Fibroblast of the aortic adventitia (primary cell): Measurements from ENCODE around the gene KCNIP1. TPM values are rescaled to one million over a fixed set of nuclear protein-coding genes. Genes with fewer than 3 reads are reported as not detected.

ENCODE experiments used
- DNase-seq: peaks from one replicate; pipeline ENCODE4 v3.0.0-alpha.2; 2010; ENCODE audit warnings: low read depth
- H3K4me3 ChIP-seq: 2 replicates; pipeline ENCODE4 v1.5.1; 2011; ENCODE audit warnings: low read depth, mild to moderate bottlenecking, control low read depth, low read length, moderate library complexity
- CTCF ChIP-seq: IDR thresholded peaks from 2 replicates; pipeline ENCODE4 v1.5.1; 2011; ENCODE audit warnings: mild to moderate bottlenecking, low read length, control low read depth, inconsistent platforms; ENCODE audit not compliant: insufficient read depth
- total RNA-seq: library from RNA; depleted of rRNA; stranded (reverse); fragments of >200 nt; gene quantifications from 2 replicates; pipeline ENCODE4 v1.2.3, GENCODE V29; 2012; ENCODE audit warnings: low replicate concordance

Gene KCNIP1
- total RNA-seq, 1 donor: not detected

DNA sequence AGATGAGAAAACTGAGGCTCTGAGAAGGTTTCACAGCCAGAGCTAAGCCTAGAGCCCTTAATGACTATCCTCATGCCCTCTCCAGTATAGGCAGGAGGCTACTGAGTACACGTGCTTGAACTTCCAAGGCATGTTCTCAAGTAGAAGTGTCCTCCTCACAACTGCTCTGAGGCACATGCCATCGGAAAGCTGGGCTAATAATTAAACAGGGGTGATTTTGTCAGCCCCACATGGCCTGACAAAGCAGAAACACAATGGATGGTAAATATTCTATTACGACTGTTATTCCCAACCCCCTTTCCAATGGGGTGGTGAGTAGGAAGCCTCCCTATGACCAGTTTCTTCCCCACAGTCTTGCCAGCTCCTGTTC is 34.3 kb downstream of the KCNIP1 start:
- H3K4me3 ChIP-seq: no peak overlapping the region
- TF ChIP-seq CTCF: no peak
- no peak for DNase-seq

DNA sequence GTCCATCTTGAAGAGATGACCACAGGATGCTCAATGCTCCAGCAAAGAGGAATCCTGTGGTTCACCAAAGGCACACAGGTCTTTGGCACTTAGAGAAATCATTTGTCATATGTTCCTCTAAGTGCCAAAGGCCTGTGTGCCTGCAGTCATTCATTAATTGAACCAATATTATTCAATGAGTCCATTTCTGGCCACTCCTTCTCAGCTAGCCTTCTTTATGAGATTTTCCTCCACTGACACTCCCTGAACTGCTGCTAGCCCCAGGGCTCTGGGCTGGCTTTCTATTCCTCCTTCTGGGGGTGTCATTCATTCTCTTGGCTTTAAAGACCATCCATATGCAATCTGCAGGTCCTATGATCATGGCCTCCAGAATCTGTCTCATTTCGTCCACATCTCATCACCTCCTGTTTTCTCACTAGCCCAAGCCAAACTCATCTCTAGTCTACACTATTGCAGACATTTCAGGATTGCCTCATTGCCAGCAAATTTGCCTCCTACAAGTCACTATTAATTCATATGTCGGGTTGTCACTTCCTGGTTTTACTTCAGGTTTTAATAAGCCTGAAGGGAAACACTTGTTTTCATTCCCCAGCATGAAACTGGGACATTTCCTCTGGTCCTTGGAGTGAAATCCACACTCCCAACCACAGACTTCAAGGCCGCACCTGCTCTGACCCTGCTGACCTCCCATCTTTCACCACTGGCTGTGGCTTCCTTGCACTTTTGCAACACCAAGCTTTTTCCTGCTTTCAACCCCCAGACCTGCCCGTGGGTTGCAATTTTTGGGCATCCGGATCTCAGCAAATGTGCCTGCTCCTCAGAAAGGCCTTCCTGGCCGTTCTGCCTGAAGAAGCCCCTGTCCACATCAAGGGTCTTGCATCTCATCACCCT is 35.1 kb downstream of the KCNIP1 start:
- H3K4me3 ChIP-seq: no peak overlapping the region

DNA sequence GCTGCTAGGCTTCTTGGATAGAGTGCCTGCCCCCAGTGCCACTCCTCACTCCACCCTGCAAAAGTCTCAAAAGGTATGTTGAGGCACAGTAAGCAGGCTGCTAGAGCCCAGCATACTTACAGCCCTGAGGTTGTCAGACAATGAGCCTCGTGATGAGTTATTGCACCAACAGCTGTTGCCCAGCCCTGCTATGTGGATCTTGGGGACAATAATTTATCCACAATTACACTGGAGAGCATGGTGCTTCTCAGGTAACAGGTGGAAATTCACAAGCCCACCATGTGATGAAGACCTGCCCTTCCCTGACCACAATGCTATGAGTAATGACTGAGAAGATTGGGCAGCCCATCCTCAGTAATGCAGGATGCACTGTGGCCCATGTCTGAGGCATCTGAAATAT is 36.5 kb downstream of the KCNIP1 start:
- no peak overlapping the region for H3K4me3 ChIP-seq
- DNase-seq: no peak
- no peak for TF ChIP-seq CTCF

More for the DNA sequence above, 35.1 kb downstream of the KCNIP1 start:
- no peak for DNase-seq
- no peak for TF ChIP-seq CTCF

DNA sequence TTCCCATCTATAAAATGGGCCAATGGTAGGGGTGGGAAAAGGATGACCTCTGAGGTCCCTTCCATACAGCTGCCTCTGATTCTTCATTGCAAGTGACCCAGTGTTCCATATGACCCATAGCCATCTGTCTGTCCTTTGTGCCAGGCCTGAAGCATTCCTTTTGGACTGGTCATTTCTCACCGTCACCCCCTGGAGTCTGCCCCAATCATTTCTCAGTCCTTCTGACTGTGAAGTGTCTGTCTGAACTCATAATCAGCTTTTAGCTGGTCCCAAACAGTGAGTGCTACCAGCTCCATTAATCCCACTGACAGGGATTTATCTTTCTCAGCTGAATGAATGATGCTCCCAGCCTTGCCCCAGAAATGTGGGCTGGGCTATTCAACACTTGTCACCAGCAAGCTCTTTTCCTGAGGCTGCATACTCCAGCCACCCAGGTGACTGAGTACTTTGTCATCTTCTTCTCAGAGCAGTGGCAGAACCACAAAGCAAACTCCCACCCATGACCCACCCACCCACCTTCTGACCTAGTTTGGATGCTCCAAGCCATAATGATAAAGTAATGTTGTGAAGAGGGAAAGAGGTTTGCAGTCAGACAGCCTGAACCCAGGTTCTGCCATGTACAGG is 37.4 kb downstream of the KCNIP1 start:
- TF ChIP-seq CTCF: no peak
- no peak overlapping the region for H3K4me3 ChIP-seq
- DNase-seq: no peak

GRCh38 chr5:170542691-170543293 is 39.0 kb downstream of the KCNIP1 start:
- no peak overlapping the region for H3K4me3 ChIP-seq
- no peak for TF ChIP-seq CTCF

DNA sequence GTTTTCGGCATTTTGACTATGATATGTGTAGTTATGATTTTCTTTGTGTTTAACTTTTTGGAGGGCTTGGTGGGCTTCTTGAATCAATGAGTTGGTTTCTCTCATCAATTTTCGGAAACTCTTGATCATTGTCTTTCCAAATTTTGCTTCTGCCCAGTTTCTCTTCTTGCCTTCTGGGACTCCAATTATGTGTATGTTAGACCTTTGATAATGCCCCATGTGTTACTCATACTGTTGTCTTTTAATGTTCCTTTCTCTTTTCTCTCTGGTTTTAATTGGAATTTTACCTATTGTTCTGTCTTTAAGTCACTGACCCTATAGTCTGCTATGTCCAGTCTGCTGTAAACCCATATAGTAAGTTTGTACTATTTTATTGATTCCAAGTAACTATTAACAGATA is 41.5 kb downstream of the KCNIP1 start:
- TF ChIP-seq CTCF: no peak
- H3K4me3 ChIP-seq: no peak overlapping the region
- no peak for DNase-seq

More at GRCh38 chr5:170542691-170543293, 39.0 kb downstream of the KCNIP1 start:
- DNase-seq: no peak
